ENCODE data around the gene BTN1A1. TPM values are rescaled to one million over a fixed set of nuclear protein-coding genes. Genes with fewer than 3 reads are reported as not detected.

Gene BTN1A1
- total and polyA plus RNA-seq, 9 of the 15 experiments (the other 6 are each of a cell fraction or from before 2014, with no cell fraction given) = 0.01 to 0.15 (median 0.06) TPM; not detected in 4

DNA sequence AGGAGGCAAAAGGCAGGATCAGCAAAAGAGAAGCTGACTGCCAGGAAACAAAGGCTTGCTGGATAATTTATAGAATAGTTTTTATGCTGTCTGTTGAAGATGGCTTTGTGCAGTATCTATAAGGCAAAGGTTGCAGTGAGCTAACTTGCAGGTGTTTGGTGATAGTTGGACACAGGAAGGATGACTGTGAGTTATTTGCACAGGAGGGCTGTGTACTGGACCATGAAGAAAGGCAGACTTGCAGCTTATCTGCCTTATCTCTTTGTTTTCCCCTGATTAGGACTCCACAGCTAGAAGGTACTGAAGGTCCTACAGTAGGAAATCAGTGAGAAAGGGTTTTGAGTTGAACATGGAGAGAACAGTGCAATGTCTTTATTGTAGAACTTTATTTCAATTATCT lies 2.1 kb downstream of the BTN1A1 start (continued):
- TF ChIP-seq TEAD2 (tag; IDR thresholded peaks at IDR 0.05) = no peak
- peak; percentile 67 for TF ChIP-seq MAFG (tag; conservative IDR thresholded peaks at IDR 0.05)
- peak; percentile 75 for TF ChIP-seq SMARCE1 (IDR thresholded peaks at IDR 0.05)
- peak; percentile 83 for TF ChIP-seq SMARCA4 (IDR thresholded peaks at IDR 0.05)
- TF ChIP-seq KLF16 (IDR thresholded peaks at IDR 0.05) = peak; percentile 58; the same call in 1 of the 2 replicates
- TF ChIP-seq ZNF707 (CRISPR knock-in tag; conservative IDR thresholded peaks at IDR 0.05) = no peak
- no peak for TF ChIP-seq PTTG1 (tag; IDR thresholded peaks at IDR 0.05; ENCODE audit: low read depth)
- no peak for TF ChIP-seq NCOA6 (IDR thresholded peaks at IDR 0.05)
- no peak for TF ChIP-seq ZC3H4 (CRISPR knock-in tag; IDR thresholded peaks at IDR 0.05; ENCODE audit: borderline replicate concordance)
- no peak for TF ChIP-seq HNRNPUL1 (IDR thresholded peaks at IDR 0.05; ENCODE audit: low read length)
- TF ChIP-seq ZFPM2 (CRISPR knock-in tag; IDR thresholded peaks at IDR 0.05) = no peak
- peak; percentile 97 for TF ChIP-seq SOX6 (IDR thresholded peaks at IDR 0.05)
- TF ChIP-seq RBM22 (IDR thresholded peaks at IDR 0.05; ENCODE audit: low read depth, low read length, poor library complexity, severe bottlenecking) = no peak
- no peak for TF ChIP-seq HMG20A (CRISPR knock-in tag; conservative IDR thresholded peaks at IDR 0.05)
- TF ChIP-seq, protein P1, sequence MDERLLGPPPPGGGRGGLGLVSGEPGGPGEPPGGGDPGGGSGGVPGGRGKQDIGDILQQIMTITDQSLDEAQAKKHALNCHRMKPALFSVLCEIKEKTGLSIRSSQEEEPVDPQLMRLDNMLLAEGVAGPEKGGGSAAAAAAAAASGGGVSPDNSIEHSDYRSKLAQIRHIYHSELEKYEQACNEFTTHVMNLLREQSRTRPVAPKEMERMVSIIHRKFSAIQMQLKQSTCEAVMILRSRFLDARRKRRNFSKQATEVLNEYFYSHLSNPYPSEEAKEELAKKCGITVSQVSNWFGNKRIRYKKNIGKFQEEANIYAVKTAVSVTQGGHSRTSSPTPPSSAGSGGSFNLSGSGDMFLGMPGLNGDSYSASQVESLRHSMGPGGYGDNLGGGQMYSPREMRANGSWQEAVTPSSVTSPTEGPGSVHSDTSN (CRISPR knock-in tag; IDR thresholded peaks at IDR 0.05; ENCODE audit: low read depth) = no peak
- TF ChIP-seq, protein P1 (tag; conservative IDR thresholded peaks at IDR 0.05; ENCODE audit: low read depth) = no peak
- TF ChIP-seq JUND (IDR thresholded peaks at IDR 0.05; ENCODE audit: borderline replicate concordance, low read depth, low read length) = no peak
- peak; percentile 28; the same call in 1 of the 3 replicates for TF ChIP-seq JUND (tag; IDR thresholded peaks at IDR 0.05; ENCODE audit: borderline replicate concordance, low read depth, low read length)
- no peak; the same call in 1 of the 2 replicates for TF ChIP-seq MBD2 (IDR thresholded peaks at IDR 0.05; ENCODE audit: borderline replicate concordance, low read depth)
- TF ChIP-seq, protein P2, sequence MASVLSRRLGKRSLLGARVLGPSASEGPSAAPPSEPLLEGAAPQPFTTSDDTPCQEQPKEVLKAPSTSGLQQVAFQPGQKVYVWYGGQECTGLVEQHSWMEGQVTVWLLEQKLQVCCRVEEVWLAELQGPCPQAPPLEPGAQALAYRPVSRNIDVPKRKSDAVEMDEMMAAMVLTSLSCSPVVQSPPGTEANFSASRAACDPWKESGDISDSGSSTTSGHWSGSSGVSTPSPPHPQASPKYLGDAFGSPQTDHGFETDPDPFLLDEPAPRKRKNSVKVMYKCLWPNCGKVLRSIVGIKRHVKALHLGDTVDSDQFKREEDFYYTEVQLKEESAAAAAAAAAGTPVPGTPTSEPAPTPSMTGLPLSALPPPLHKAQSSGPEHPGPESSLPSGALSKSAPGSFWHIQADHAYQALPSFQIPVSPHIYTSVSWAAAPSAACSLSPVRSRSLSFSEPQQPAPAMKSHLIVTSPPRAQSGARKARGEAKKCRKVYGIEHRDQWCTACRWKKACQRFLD (CRISPR knock-in tag; IDR thresholded peaks at IDR 0.05) = no peak
- TF ChIP-seq, protein P3, sequence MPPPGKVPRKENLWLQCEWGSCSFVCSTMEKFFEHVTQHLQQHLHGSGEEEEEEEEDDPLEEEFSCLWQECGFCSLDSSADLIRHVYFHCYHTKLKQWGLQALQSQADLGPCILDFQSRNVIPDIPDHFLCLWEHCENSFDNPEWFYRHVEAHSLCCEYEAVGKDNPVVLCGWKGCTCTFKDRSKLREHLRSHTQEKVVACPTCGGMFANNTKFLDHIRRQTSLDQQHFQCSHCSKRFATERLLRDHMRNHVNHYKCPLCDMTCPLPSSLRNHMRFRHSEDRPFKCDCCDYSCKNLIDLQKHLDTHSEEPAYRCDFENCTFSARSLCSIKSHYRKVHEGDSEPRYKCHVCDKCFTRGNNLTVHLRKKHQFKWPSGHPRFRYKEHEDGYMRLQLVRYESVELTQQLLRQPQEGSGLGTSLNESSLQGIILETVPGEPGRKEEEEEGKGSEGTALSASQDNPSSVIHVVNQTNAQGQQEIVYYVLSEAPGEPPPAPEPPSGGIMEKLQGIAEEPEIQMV (tag; conservative IDR thresholded peaks at IDR 0.05; ENCODE audit: low read depth) = no peak
- TF ChIP-seq SIN3B (IDR thresholded peaks at IDR 0.05; ENCODE audit: low read depth) = no peak
- TF ChIP-seq, protein P4, sequence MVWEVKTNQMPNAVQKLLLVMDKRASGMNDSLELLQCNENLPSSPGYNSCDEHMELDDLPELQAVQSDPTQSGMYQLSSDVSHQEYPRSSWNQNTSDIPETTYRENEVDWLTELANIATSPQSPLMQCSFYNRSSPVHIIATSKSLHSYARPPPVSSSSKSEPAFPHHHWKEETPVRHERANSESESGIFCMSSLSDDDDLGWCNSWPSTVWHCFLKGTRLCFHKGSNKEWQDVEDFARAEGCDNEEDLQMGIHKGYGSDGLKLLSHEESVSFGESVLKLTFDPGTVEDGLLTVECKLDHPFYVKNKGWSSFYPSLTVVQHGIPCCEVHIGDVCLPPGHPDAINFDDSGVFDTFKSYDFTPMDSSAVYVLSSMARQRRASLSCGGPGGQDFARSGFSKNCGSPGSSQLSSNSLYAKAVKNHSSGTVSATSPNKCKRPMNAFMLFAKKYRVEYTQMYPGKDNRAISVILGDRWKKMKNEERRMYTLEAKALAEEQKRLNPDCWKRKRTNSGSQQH (CRISPR knock-in tag; IDR thresholded peaks at IDR 0.05) = no peak
- no peak for TF ChIP-seq BRF1 (IDR thresholded peaks at IDR 0.05; ENCODE audit: borderline replicate concordance, extremely low read depth, insufficient read length)
- TF ChIP-seq ZNF311 (CRISPR knock-in tag; IDR thresholded peaks at IDR 0.05) = no peak
